Activated T-helper 2 cell treated with anti-CD3 and anti-CD28 coated beads, Interferon-gamma antibody, Interleukin-2, Interleukin-4, amounts not matched to agents 10 μg/mL and 5 μg/mL and 100 μg/mL, durations not matched to agents 14 hours and 24 hours and 36 hours (primary cell): ENCODE data around the gene SIDT1. TPM values are rescaled to one million over a fixed set of nuclear protein-coding genes. Genes with fewer than 3 reads are reported as not detected.

Experiments used
- DNase-seq: peaks from one replicate; pipeline ENCODE4 v3.0.0; 2021; ENCODE audit warnings: low spot score
- H3K27ac Mint-ChIP-seq: one replicate; pipeline ENCODE4 v1.8.0; 2021; ENCODE audit warnings: mixed read lengths
- H3K27me3 Mint-ChIP-seq: one replicate; pipeline ENCODE4 v1.8.0; 2021; ENCODE audit warnings: low read depth, mixed read lengths
- H3K36me3 Mint-ChIP-seq: one replicate; pipeline ENCODE4 v1.8.0; 2021; ENCODE audit warnings: low read depth, mixed read lengths
- H3K4me1 Mint-ChIP-seq: one replicate; pipeline ENCODE4 v1.8.0; 2021; ENCODE audit warnings: low read depth, mixed read lengths
- H3K4me3 Mint-ChIP-seq: one replicate; pipeline ENCODE4 v1.8.0; 2021; ENCODE audit warnings: low read depth, mild to moderate bottlenecking, moderate library complexity, mixed read lengths
- H3K9me3 Mint-ChIP-seq: one replicate; pipeline ENCODE4 v1.8.0; 2021; ENCODE audit warnings: mixed read lengths
- intact Hi-C: fragments of 100-400 bp; cut with micrococcal nuclease; formaldehyde crosslinking; loops from one replicate; pipeline ENCODE4 v1.15.1; 2023
- total RNA-seq: library from RNA; stranded (reverse); gene quantifications from 2 replicates; pipeline ENCODE4 v1.2.3, GENCODE V29; 2022

The SIDT1 gene
- total RNA-seq, 1 donor from 2014 or later = 10.2 TPM

DNA sequence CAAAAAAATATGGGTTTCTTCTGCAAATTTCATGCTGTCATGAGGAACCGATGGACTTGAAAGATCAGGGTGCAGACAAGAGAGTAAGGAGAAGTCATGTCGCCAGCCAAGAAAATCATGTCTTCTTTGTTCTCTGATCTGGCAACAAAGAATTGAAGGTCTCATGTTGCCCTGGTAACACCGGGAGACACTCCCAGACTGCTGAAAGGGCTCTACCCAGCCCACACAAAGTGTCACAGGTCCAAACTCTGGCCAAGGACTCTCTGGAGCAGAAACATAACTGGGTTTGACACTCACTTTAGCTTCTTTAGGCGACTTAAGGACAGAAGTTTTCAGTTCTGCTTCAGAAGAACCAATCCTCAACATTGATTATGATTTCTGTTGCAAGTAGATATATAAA is 42.9 kb downstream of the SIDT1 start:
- H3K36me3 Mint-ChIP-seq = peaks cover 3% of the 10 kb centered on the region
- intact Hi-C loops = loop anchor here (5.0 kb wide), 1 partner anchor 43 kb away; the partner anchor contains the start of gene SIDT1
- H3K27me3 Mint-ChIP-seq = no peaks in the 10 kb centered on the region
- H3K4me1 Mint-ChIP-seq = peaks cover 3% of the 10 kb centered on the region
- no peak overlapping the region for H3K27ac Mint-ChIP-seq
- no peak for DNase-seq
- no peak overlapping the region for H3K4me3 Mint-ChIP-seq
- H3K9me3 Mint-ChIP-seq = no peaks in the 10 kb centered on the region

DNA sequence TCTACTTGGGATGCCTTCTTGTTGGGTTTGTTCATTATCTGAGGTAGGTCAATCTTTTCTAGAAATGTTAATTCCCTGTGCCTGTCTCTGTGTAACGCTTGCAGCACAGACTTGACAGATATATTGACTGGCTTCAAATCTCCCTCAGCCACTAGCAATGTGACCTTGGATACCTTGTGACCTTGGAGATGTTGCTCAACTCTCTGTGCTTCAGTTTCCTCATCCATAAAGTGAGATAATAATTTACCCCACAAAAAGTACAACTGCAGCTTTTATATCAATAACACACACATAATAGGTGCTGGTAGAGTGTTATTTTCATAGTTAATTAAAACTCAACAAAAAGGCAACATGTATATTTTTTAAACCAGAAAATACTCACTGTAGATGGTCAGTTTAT is 52.9 kb downstream of the SIDT1 start:
- Mint-ChIP-seq H3K4me3 (no peak overlapping the region), H3K4me1 (no peaks in the 10 kb centered on the region), H3K36me3 (peaks cover 15% of the 10 kb centered on the region), H3K27ac (no peak overlapping the region), H3K9me3 (no peaks in the 10 kb centered on the region), H3K27me3 (no peaks in the 10 kb centered on the region)
- no peak for DNase-seq
- intact Hi-C loops = no loop called here

DNA sequence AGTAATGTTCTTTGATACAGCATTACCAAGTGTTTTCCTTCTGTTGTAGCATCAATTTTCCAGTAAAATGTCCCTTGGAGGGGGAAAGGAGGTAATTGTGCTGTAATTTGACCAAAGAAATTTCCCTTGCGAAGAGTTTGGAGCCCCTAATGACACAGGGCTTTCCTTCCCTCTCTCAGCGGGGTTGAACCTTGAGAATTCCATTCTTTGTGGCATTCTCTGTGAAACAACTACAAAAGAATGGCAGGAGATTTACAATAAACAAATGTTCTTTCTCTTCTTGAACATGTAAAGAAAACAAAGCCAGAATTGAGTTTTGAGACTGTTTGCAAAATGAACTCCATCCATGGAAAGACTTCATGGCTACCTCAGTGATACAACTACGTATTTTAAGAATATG is 53.4 kb downstream of the SIDT1 start:
- DNase-seq = no peak
- H3K9me3 Mint-ChIP-seq = no peaks in the 10 kb centered on the region
- intact Hi-C loops = no loop called here
- no peaks in the 10 kb centered on the region for H3K27me3 Mint-ChIP-seq
- peaks cover 17% of the 10 kb centered on the region for H3K36me3 Mint-ChIP-seq
- H3K4me3 Mint-ChIP-seq = no peak overlapping the region
- H3K4me1 Mint-ChIP-seq = peaks cover under 1% of the 10 kb centered on the region
- no peak overlapping the region for H3K27ac Mint-ChIP-seq

DNA sequence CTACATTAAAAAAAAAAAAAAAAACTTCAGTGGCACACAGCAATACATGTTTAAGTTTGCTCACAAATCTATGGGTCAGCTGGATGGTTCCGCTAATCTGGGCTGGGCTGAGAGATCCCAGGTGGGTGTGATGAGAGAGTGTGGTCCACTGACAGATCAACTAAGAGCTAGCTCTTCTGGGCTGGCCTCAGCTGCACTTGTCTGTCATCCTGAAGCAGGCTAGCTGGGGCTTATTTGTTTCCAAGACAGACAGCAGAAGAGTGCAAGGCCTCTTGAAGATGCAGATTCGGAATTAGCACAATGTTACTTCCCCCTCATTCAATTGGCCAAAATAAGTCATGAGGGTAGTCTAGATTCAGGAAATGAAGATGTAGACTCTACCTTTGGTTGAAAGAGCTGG is 56.5 kb downstream of the SIDT1 start:
- no peak overlapping the region for H3K4me3 Mint-ChIP-seq
- H3K36me3 Mint-ChIP-seq = peaks cover 23% of the 10 kb centered on the region
- intact Hi-C loops = no loop called here
- peaks cover 2% of the 10 kb centered on the region for H3K4me1 Mint-ChIP-seq
- H3K27ac Mint-ChIP-seq = no peak overlapping the region
- H3K27me3 Mint-ChIP-seq = no peaks in the 10 kb centered on the region
- no peak for DNase-seq
- H3K9me3 Mint-ChIP-seq = no peaks in the 10 kb centered on the region

DNA sequence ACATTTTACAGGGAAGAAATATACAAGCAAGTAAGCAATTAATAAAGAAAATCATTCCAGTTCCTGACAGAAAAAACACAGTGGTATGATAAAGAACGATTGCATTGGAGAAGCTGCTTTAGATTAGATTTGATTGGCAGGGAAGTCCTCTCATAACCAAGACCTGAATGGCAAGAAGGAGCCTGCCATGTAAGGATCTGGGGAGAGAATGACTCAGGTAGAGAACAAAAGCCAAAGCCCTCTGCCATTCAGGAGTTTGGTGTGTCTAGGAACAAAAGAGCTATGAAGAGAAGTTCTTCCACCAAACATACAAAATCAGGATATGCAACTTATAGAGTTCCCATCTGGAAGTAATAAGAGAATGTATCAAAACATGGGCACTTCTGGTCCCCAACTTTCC is 57.6 kb downstream of the SIDT1 start:
- H3K27ac Mint-ChIP-seq = no peak overlapping the region
- no peak overlapping the region for H3K4me3 Mint-ChIP-seq
- H3K9me3 Mint-ChIP-seq = no peaks in the 10 kb centered on the region
- no peaks in the 10 kb centered on the region for H3K27me3 Mint-ChIP-seq
- H3K4me1 Mint-ChIP-seq = peaks cover 2% of the 10 kb centered on the region
- H3K36me3 Mint-ChIP-seq = peaks cover 22% of the 10 kb centered on the region
- DNase-seq = no peak
- intact Hi-C loops = no loop called here

DNA sequence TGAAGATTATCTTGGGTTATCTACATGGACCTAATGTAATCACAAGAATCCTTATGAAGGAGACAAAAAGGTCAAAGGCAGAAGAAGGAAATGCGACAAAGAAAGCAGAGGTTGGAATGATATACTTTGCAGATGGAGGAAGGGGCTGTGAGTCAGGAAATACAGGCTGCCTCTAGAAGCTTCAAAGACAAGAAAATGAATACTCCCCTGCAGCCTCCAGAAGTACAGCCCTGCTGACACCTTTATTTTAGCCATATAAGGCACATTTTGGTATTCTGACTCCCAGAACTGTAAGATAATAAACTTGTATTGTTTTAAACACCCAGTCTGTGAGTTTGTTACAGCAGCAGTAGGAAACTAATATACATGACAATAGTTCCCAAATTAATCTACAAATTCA is 58.6 kb downstream of the SIDT1 start:
- Mint-ChIP-seq H3K27me3 (no peaks in the 10 kb centered on the region), H3K9me3 (no peaks in the 10 kb centered on the region), H3K27ac (no peak overlapping the region), H3K4me1 (peaks cover 2% of the 10 kb centered on the region), H3K4me3 (no peak overlapping the region), H3K36me3 (peaks cover 23% of the 10 kb centered on the region)
- DNase-seq = no peak
- intact Hi-C loops = no loop called here

DNA sequence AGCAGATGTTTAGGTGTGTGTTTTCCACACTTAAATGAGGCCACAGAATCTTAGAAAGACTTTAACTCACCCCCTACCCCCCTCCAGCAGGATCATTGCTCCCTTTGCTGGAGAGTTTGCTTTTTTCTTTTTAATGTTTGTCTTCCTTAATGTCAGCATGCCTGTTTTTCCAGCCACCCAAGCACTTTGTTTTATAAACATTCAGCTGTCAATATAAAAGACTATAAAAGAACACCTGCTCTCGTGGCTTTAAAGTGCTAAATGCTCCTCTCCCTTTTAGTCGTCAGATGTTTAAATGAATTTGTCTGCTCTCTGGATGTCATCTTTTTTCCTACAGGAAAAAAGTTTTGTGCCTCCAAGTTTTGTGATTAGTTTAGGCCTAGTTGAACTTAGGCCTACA is 61.7 kb downstream of the SIDT1 start:
- Mint-ChIP-seq H3K27me3 (no peaks in the 10 kb centered on the region), H3K27ac (no peak overlapping the region), H3K4me3 (no peak overlapping the region), H3K36me3 (peaks cover 18% of the 10 kb centered on the region), H3K4me1 (peaks cover 2% of the 10 kb centered on the region), H3K9me3 (no peaks in the 10 kb centered on the region)
- DNase-seq = no peak
- intact Hi-C loops = no loop called here

DNA sequence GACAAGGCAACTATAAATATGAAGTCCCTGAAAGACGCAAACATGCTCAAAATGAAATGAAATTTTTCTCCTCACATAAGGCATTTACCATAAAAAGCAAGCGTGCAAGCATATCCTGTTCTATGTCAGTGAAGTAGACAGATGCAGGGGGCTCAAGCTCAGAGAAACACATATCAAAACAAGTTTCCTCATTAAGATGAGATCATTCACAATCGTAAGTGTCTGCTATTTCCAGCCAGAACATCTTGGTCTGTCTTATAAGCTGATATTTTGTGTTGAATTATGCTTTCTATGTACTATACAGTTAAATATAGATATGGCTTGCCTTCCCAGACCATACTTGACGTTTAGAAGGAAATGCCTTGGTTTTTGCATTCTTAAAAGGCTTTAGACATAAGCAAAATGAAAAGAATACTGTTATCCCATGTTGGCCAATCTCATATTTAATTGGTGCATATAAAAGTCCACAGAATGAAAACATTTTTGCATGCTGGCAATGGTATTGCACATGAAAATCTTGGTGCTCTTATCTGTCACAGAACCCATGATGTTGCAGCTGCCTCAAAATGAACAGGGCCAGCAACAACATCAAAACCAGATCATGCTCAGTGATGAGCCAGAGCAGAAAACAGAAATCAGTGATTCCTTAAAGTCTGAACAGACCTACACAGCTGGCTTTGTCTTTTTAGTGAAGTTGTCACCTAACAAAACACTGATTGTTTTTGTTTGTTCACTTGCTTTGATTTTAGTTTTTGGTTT is 65.4 kb downstream of the SIDT1 start:
- no peak overlapping the region for H3K27ac Mint-ChIP-seq
- intact Hi-C loops = no loop called here
- no peak for DNase-seq
- no peak overlapping the region for H3K4me3 Mint-ChIP-seq
- H3K9me3 Mint-ChIP-seq = no peaks in the 10 kb centered on the region
- H3K4me1 Mint-ChIP-seq = no peaks in the 10 kb centered on the region
- H3K36me3 Mint-ChIP-seq = peaks cover 6% of the 10 kb centered on the region
- H3K27me3 Mint-ChIP-seq = no peaks in the 10 kb centered on the region

DNA sequence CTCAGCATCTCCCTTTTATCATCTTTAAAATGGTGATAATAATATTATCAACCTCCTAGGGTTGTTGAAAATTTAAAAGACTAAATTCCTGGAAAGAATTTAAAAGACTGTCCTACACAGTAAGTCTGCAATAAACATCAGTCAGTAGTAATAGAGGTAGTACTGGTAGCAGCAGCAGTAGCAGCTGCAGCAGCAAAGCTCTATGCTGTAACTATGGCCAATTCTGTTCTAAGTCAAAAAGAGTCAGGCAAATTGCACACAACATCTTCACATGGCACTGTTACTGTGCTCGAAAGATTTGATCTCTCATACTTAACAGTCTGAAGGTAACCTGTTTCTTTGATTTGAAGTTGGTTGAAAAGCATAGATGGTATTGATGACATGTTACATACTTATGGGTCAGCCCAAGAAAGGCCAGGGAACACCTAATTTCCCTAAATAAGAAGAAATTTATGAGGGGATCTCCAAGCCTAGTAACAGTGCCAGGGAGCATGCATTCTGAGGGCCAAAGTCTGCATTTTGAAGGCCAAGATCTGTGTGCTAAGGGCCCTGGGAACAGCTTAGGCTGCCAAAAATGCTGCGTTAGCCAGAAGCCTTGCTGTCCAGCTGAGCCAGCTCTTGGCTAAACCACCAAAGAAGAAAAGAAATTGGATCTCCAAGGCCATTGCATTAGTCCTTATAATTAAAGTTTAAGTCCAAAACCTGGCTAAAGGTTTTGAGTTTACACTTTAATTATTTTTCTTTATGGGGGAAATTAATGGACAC is 68.2 kb downstream of the SIDT1 start:
- Mint-ChIP-seq H3K27ac (no peak overlapping the region), H3K4me1 (no peaks in the 10 kb centered on the region), H3K4me3 (no peak overlapping the region)

DNA sequence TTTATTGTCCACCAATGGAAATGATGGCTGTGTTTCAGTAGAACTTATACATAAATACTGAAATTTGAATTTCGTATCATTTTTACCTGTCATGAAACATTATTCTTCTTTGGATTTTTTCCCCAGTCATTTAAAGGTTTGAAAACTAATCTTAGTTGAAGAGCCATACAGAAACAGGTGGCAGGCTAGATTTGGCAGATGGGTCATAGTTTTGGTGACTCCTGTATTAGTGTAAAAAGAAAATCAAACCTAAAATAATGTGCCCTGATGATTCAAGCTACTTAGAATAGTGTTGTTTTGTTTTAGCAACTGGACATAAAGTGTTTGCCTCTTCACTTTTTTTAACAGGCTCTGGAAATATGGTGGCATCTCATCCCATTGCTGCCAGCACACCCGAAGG is 68.9 kb downstream of the SIDT1 start:
- H3K9me3 Mint-ChIP-seq = no peaks in the 10 kb centered on the region
- no peaks in the 10 kb centered on the region for H3K27me3 Mint-ChIP-seq
- intact Hi-C loops = no loop called here
- no peak overlapping the region for H3K27ac Mint-ChIP-seq
- no peak for DNase-seq
- H3K4me1 Mint-ChIP-seq = peaks cover 2% of the 10 kb centered on the region
- peaks cover 17% of the 10 kb centered on the region for H3K36me3 Mint-ChIP-seq
- H3K4me3 Mint-ChIP-seq = no peak overlapping the region

More for the DNA sequence above, 68.2 kb downstream of the SIDT1 start:
- Mint-ChIP-seq H3K36me3 (peaks cover 21% of the 10 kb centered on the region), H3K9me3 (no peaks in the 10 kb centered on the region), H3K27me3 (no peaks in the 10 kb centered on the region)
- intact Hi-C loops = no loop called here
- no peak for DNase-seq

DNA sequence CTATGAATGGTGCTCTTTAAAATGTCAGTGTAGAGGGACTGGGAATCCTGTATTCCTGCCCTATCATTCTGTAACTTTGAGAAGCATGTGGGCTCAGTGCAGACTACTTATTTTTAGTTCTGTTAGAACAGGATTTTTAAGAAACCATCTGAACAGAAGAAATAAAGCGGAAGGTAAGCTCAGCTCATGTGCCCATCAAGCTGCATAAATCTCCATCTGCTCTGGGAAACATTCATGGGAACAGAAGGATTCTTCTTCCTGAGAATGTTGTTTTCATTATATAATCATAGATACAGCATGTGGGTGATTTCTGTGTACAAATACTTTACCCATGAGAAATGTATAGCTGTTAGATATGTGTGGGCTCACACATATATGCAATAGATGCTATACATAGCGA is 69.9 kb downstream of the SIDT1 start:
- H3K4me3 Mint-ChIP-seq = no peak overlapping the region
- peaks cover 27% of the 10 kb centered on the region for H3K36me3 Mint-ChIP-seq
- H3K9me3 Mint-ChIP-seq = no peaks in the 10 kb centered on the region
- DNase-seq = no peak
- no peak overlapping the region for H3K27ac Mint-ChIP-seq
- H3K4me1 Mint-ChIP-seq = peaks cover 12% of the 10 kb centered on the region
- H3K27me3 Mint-ChIP-seq = no peaks in the 10 kb centered on the region
- intact Hi-C loops = no loop called here

DNA sequence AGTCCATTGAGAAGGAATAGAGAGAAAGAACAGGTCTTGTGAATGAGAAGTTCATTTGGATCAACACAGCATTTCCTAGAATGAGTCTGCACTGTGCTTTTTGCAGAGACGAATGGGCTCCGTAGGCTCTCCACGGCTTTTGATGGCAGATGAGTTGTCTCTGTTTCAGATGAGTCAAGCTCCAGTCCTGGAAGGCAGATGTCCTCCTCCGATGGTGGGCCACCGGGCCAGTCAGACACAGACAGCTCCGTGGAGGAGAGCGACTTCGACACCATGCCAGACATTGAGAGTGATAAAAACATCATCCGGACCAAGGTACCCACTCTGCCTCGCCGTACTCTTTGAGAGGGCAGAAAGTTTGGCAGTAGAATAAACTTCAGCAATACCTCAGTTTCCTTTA is 70.5 kb downstream of the SIDT1 start:
- intact Hi-C loops = no loop called here
- no peaks in the 10 kb centered on the region for H3K27me3 Mint-ChIP-seq

DNA sequence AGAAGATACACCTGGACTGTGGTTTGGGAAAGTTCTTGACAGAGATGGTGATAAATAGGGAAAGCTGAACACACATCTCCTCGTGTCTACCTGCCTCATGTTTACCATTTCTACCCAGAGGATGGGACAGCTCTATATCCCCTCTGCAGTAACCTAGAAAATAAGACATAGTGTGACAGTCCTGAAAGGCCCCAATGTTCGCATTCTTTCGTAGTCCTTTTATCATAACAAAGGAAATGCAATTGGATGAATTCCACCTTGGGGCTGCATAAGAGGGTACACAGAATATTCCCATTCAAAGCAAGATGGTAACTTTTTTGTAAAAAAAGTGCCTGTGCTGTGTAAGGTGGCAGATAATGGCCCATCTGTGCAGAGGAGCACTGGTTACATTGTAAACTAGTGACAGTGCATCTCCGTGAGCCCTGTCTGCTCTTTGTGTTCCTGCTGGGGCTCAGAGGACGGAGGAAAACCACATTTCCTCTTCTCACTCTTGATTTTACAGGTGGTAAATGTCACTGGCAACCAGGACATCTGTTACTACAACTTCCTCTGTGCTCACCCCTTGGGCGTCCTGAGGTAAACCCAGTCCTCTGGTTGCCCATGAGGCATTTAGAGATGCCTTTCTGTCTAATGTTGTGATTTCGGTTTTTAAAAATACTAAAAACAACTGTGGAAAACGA is 74.3 kb downstream of the SIDT1 start:
- intact Hi-C loops = loop anchor here (1.0 to 2.0 kb wide), 2 partner anchors 72 to 90 kb away; partner anchors contain the start of gene USF3
- H3K4me3 Mint-ChIP-seq = peak overlapping the region; percentile 33
- peaks cover 53% of the 10 kb centered on the region for H3K36me3 Mint-ChIP-seq

More for the DNA sequence above, 70.5 kb downstream of the SIDT1 start:
- Mint-ChIP-seq H3K4me3 (no peak overlapping the region), H3K27ac (no peak overlapping the region), H3K4me1 (peaks cover 16% of the 10 kb centered on the region), H3K9me3 (no peaks in the 10 kb centered on the region), H3K36me3 (peaks cover 28% of the 10 kb centered on the region)
- DNase-seq = no peak

More for the DNA sequence above, 74.3 kb downstream of the SIDT1 start:
- no peaks in the 10 kb centered on the region for H3K9me3 Mint-ChIP-seq
- H3K4me1 Mint-ChIP-seq = peaks cover 24% of the 10 kb centered on the region
- peak overlapping the region; percentile 60 for H3K27ac Mint-ChIP-seq
- no peaks in the 10 kb centered on the region for H3K27me3 Mint-ChIP-seq
- DNase-seq = peak; percentile 39
